ENCODE results near the gene AZU1. TPM values are rescaled to one million over a fixed set of nuclear protein-coding genes. Genes with fewer than 3 reads are reported as not detected.

Gene AZU1
- total RNA-seq, 2 donors from 2014 or later, result 2.5 to 3.7 TPM

DNA sequence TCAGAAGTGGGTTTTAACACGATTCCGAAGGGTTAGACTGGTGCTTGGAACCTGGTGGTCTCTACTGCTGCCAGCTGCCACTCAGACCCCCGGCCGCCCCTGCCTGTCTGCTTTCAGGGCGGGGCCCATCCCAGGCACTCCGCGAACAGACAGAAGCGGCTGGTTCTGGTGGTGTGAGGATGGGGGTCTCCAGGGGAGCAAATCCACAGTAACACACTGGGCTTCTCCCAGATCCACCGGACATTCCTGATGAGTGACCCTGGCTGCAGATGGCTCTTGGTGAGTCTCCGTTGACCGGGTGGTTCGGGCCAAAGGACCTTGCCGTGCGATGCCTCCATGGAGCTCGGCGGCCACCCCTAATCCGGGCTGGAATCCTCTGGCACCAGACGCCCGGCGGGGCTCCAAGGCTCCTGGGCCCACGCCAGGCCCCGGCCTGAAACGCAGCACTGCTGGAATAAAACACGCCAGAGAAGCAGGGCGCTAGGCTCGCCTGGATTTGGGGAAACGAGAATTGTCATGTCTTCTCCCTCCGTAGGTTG lies 32.5 kb upstream of the AZU1 start:
- H3K4me3 Mint-ChIP-seq, result no peak overlapping the region
- Histone ChIP-seq H3K36me3 (ENCODE audit: control insufficient read depth, insufficient read depth, low read length) (peaks cover 12% of the 10 kb centered on the region), H3K27ac (ENCODE audit: low read depth, low read length) (no peak overlapping the region), H3K27me3 (ENCODE audit: control insufficient read depth, insufficient read depth, low read length, poor library complexity, severe bottlenecking) (no peaks in the 10 kb centered on the region), H3K4me1 (ENCODE audit: control insufficient read depth, insufficient read depth, low read length) (peaks cover 4% of the 10 kb centered on the region), H3K9ac (ENCODE audit: extremely low read depth, low read length, poor library complexity, severe bottlenecking) (no peak overlapping the region), H3K9me3 (ENCODE audit: control insufficient read depth, low read length) (no peaks in the 10 kb centered on the region), H3K4me3 (ENCODE audit: low read length) (no peak overlapping the region)
- H3K4me1 Mint-ChIP-seq, result peaks cover 15% of the 10 kb centered on the region
- H3K27me3 Mint-ChIP-seq (ENCODE audit: insufficient read depth), result no peaks in the 10 kb centered on the region
- peaks cover 17% of the 10 kb centered on the region for H3K36me3 Mint-ChIP-seq (ENCODE audit: low read depth)
- WGBS, 2 experiments (ENCODE audit: insufficient coverage in 1 of 2, insufficient read length in 1 of 2), result 95 to 96% methylated on average over 21 to 28 of the region's 28 CpGs
- no peaks in the 10 kb centered on the region for H3K9me3 Mint-ChIP-seq
- no peak overlapping the region for H3K27ac Mint-ChIP-seq
- peak; percentile 56 for DNase-seq
- TF ChIP-seq, protein P1, sequence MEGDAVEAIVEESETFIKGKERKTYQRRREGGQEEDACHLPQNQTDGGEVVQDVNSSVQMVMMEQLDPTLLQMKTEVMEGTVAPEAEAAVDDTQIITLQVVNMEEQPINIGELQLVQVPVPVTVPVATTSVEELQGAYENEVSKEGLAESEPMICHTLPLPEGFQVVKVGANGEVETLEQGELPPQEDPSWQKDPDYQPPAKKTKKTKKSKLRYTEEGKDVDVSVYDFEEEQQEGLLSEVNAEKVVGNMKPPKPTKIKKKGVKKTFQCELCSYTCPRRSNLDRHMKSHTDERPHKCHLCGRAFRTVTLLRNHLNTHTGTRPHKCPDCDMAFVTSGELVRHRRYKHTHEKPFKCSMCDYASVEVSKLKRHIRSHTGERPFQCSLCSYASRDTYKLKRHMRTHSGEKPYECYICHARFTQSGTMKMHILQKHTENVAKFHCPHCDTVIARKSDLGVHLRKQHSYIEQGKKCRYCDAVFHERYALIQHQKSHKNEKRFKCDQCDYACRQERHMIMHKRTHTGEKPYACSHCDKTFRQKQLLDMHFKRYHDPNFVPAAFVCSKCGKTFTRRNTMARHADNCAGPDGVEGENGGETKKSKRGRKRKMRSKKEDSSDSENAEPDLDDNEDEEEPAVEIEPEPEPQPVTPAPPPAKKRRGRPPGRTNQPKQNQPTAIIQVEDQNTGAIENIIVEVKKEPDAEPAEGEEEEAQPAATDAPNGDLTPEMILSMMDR (conservative IDR thresholded peaks at IDR 0.05), result no peak

- peak overlapping the region; percentile 88 for H3K4me3 Mint-ChIP-seq
- H3K4me1 Mint-ChIP-seq, result peaks cover 21% of the 10 kb centered on the region
- H3K27ac Mint-ChIP-seq, result no peak overlapping the region
- DNase-seq, result no peak
- no peak overlapping the region for H3K27ac ChIP-seq (ENCODE audit: low read depth, low read length)
- H3K27me3 Mint-ChIP-seq (ENCODE audit: insufficient read depth), result no peaks in the 10 kb centered on the region
- H3K9me3 ChIP-seq (ENCODE audit: control insufficient read depth, low read length), result no peaks in the 10 kb centered on the region
- H3K36me3 ChIP-seq (ENCODE audit: control insufficient read depth, insufficient read depth, low read length), result peaks cover 20% of the 10 kb centered on the region
- H3K4me3 ChIP-seq (ENCODE audit: low read length), result no peak overlapping the region
- peaks cover 22% of the 10 kb centered on the region for H3K36me3 Mint-ChIP-seq (ENCODE audit: low read depth)
- TF ChIP-seq, protein P1 (conservative IDR thresholded peaks at IDR 0.05), result no peak
- H3K9me3 Mint-ChIP-seq, result no peaks in the 10 kb centered on the region
- peaks cover 11% of the 10 kb centered on the region for H3K4me1 ChIP-seq (ENCODE audit: control insufficient read depth, insufficient read depth, low read length)
- WGBS, 2 experiments (ENCODE audit: insufficient coverage in 1 of 2, insufficient read length in 1 of 2), result 92 to 97% methylated on average over 30 to 39 of the region's 39 CpGs
- peak overlapping the region; percentile 34 for H3K9ac ChIP-seq (ENCODE audit: extremely low read depth, low read length, poor library complexity, severe bottlenecking)
- H3K27me3 ChIP-seq (ENCODE audit: control insufficient read depth, insufficient read depth, low read length, poor library complexity, severe bottlenecking), result no peaks in the 10 kb centered on the region
These were observed 31.7 kb upstream of the AZU1 start for GRCh38 chr19:795691-796581.

GRCh38 chr19:796692-797527 lies 30.7 kb upstream of the AZU1 start, which contains the start of gene PTBP1:
Gene PTBP1, plus strand, starts transcription at chr19:797452. Its CDS starts 46 bp downstream, at chr19:797498.
- WGBS, 2 experiments (ENCODE audit: insufficient coverage in 1 of 2, insufficient read length in 1 of 2), result 3 to 5% methylated on average over 68 to 83 of the region's 83 CpGs
- Mint-ChIP-seq H3K27ac (peak within 1 kb of the TSS; percentile 96), H3K4me3 (peak within 1 kb of the TSS; percentile 88), H3K27me3 (ENCODE audit: insufficient read depth) (no peaks in the 10 kb centered on the region), H3K9me3 (no peaks in the 10 kb centered on the region), H3K4me1 (peaks cover 19% of the 10 kb centered on the region), H3K36me3 (ENCODE audit: low read depth) (peaks cover 27% of the 10 kb centered on the region)
- DNase-seq, result peak; percentile 100
- peak within 1 kb of the TSS; percentile 98 for H3K9ac ChIP-seq (ENCODE audit: extremely low read depth, low read length, poor library complexity, severe bottlenecking)
- H3K27ac ChIP-seq (ENCODE audit: low read depth, low read length), result peak within 1 kb of the TSS; percentile 98
- TF ChIP-seq, protein P1 (conservative IDR thresholded peaks at IDR 0.05), result peak; percentile 26
- peak within 1 kb of the TSS; percentile 93 for H3K4me3 ChIP-seq (ENCODE audit: low read length)
- no peaks in the 10 kb centered on the region for H3K27me3 ChIP-seq (ENCODE audit: control insufficient read depth, insufficient read depth, low read length, poor library complexity, severe bottlenecking)
- no peaks in the 10 kb centered on the region for H3K9me3 ChIP-seq (ENCODE audit: control insufficient read depth, low read length)
- peaks cover 21% of the 10 kb centered on the region for H3K4me1 ChIP-seq (ENCODE audit: control insufficient read depth, insufficient read depth, low read length)
- peaks cover 30% of the 10 kb centered on the region for H3K36me3 ChIP-seq (ENCODE audit: control insufficient read depth, insufficient read depth, low read length)

Data from endodermal cell (in vitro differentiated cells).